ENCODE results near the gene C16orf46.

DNA sequence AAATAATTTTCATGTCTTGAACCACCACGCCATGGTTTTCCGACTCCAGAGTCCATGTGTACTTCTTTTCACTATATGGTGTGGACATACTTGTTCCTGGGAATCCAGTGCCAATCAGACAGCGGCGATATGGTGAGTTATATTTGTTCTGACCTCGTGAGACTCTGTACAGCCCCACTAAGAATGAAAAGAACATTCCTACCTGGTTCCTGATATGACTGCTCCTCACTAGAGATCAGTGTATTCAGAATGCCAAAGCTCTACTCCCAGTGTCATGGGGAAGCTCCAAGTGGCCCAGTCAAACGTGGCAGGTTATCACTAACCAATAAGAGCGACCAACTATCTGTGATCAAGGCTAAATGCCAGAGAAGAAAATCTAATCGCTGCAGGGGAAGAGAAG lies 6.1 kb downstream of the C16orf46 start:
- TF ChIP-seq ZNF274 (IDR thresholded peaks at IDR 0.05; ENCODE audit: low read depth, low read length) (no peak), YY1 (IDR thresholded peaks at IDR 0.05; ENCODE audit: insufficient read depth, insufficient read length) (no peak), SUZ12 (IDR thresholded peaks at IDR 0.05; ENCODE audit: extremely low read depth, insufficient read depth, insufficient read length) (no peak)

Measured in NT2/D1 (cell line).